LNCAP (cell line): ENCODE measurements around the gene CPNE5.

ENCODE experiments used
- CTCF ChIP-seq: fragments of 450-650 bp; IDR thresholded peaks from 2 replicates; pipeline ENCODE4 v1.5.1; 2017; ENCODE audit warnings: mild to moderate bottlenecking

Gene CPNE5

DNA sequence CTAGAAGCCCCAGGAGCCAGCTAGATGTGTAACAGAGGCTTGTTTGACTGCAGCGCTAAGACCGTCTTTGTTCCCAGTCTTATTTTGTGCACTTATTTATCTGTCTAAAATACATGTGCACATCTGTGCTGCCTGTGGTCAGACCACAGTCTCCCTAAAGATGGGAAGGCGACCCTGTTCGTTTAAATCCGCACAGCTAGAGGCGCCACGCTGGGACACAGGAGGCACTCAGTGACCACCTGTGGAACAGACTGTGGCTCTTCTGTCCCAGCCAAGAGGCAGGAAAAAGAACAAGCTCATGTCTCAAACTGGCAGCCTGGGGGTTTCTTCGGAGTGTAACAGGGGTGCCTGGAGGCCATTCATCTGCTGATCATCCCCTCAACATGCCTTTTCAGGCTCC lies 66.8 kb downstream of the CPNE5 start:
- TF ChIP-seq CTCF: no peak

- no peak for TF ChIP-seq CTCF
Measured at GRCh38 chr6:36771145-36771544, 68.1 kb downstream of the CPNE5 start.

GRCh38 chr6:36769676-36770499 lies 69.4 kb downstream of the CPNE5 start:
- TF ChIP-seq CTCF: no peak

DNA sequence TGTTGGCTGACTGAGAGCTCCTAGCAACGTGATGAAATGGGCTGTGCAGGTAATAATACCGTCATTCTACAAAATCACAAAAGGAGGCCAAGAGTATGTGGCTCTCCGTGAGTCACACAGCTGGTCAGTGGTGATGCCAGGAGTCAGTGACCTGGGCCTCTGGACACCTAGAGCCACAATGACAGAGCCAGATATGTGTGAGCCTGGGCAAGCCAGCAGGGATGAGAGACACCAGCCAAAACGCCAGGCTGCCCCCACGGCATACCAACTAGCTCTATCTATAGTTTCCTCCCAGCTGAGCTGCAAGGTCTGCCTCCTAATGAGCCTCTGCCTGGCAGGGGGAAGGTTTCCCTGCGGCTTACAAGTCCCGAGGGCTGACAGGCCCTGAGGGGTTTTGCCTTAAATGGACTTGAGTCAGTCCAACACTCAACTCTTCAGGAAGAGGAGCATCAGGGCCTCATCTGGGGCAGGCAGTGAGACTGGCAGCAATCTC lies 70.0 kb downstream of the CPNE5 start:
- no peak for TF ChIP-seq CTCF

GRCh38 chr6:36766399-36766945 lies 72.8 kb downstream of the CPNE5 start:
- TF ChIP-seq CTCF: no peak

DNA sequence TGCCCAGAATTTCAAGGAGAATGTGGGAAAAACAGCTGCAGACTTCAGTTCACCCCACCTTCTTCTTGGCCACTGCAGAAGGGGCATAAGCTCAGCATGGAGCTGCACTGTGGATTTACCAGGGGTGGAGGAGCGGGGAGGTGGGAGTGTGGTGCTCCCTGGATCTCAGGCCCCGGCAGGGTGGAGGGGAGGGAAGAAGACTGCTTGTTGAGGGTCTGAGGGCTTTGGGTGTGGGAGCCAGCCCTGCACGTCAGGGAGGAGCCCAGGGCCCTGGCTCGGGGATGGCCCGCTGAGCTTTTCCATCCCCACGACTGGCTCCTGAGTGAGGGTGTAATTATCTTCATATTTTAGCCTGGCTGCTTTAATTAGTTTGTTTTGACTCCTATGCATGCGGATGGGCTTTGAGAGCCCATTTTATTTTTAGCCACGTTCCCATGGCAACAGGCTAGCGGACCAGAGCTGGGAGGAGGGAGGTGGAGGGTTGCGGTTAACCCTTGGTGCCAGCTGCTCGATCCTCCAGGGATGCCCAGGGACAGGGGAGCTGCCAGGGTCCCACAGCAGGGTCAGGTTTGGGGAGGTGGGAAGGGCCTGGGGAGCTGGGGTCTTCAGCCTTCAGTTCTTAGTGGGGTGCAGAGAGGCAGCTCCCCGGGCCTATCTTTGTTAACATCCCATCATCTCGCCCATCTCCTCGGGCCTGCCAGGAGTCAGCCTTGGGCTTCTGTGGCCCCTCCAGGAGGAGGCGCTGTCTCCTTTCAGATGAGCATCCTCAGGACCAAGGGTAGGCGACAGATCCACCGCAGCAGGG lies 73.4 kb downstream of the CPNE5 start:
- TF ChIP-seq CTCF: peak; percentile 70

DNA sequence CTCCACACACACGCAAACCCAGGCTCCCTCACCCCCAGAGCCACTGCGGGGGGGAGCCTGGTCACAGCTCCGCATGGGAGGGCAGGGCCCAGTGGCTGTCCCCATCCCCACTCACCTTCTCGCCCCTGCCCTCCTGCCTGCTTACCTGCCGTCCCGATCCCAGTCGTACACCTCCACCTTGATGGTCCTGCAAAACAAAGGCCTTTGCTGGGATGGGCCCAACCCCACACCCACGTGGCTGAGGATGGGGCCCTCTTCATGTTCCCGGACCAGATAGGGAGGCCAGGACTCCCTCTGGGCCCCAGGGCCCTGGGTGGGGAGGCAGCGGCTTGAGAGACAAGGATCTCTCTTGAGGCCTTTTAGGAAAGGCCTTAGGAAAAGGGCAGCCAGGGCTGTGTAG lies 74.1 kb downstream of the CPNE5 start:
- no peak for TF ChIP-seq CTCF
